NCI-H226 (cell line): Measurements from ENCODE around the gene EPN3.

Experiments
- DNase-seq: peaks from one replicate; pipeline ENCODE4 v3.0.0-alpha.2; 2015

Gene EPN3

GRCh38 chr17:50572541-50572940 is 40.0 kb downstream of the EPN3 start:
- no peak for DNase-seq

- DNase-seq: no peak
These were observed 41.5 kb downstream of the EPN3 start for GRCh38 chr17:50573866-50574611.

- no peak for DNase-seq
These were observed 43.2 kb downstream of the EPN3 start for GRCh38 chr17:50575581-50576210.

- no peak for DNase-seq
These were observed 44.3 kb downstream of the EPN3 start for GRCh38 chr17:50576864-50577263.

GRCh38 chr17:50577451-50577954 is 45.0 kb downstream of the EPN3 start:
- DNase-seq: no peak

GRCh38 chr17:50578173-50578572 is 45.6 kb downstream of the EPN3 start:
- DNase-seq: no peak

GRCh38 chr17:50579399-50579798 is 46.9 kb downstream of the EPN3 start:
- no peak for DNase-seq

- DNase-seq: no peak
These were observed 48.1 kb downstream of the EPN3 start for GRCh38 chr17:50580646-50581045.

GRCh38 chr17:50581316-50581715 is 48.8 kb downstream of the EPN3 start:
- no peak for DNase-seq

GRCh38 chr17:50582741-50583140 is 50.2 kb downstream of the EPN3 start:
- DNase-seq: no peak

- DNase-seq: no peak
These were observed 51.1 kb downstream of the EPN3 start for GRCh38 chr17:50583641-50584040.

- no peak for DNase-seq
These were observed 51.6 kb downstream of the EPN3 start for GRCh38 chr17:50584116-50584515.

GRCh38 chr17:50584749-50585148 is 52.2 kb downstream of the EPN3 start:
- no peak for DNase-seq

- DNase-seq: no peak
These were observed 52.8 kb downstream of the EPN3 start for GRCh38 chr17:50585346-50585745.

GRCh38 chr17:50585891-50586290 is 53.4 kb downstream of the EPN3 start:
- DNase-seq: no peak

- DNase-seq: no peak
These were observed 54.1 kb downstream of the EPN3 start for GRCh38 chr17:50586421-50587247.

GRCh38 chr17:50587571-50587970 is 55.0 kb downstream of the EPN3 start:
- DNase-seq: no peak

GRCh38 chr17:50588391-50589049 is 56.0 kb downstream of the EPN3 start:
- DNase-seq: no peak

- no peak for DNase-seq
These were observed 56.7 kb downstream of the EPN3 start for GRCh38 chr17:50589095-50589705.

- DNase-seq: no peak
These were observed 58.6 kb downstream of the EPN3 start for GRCh38 chr17:50590946-50591737.

- DNase-seq: no peak
These were observed 60.8 kb downstream of the EPN3 start for GRCh38 chr17:50593321-50593720.
